ENCODE measurements around the gene KLHL8. TPM values are rescaled to one million over a fixed set of nuclear protein-coding genes. Genes with fewer than 3 reads are reported as not detected.

Gene KLHL8
- total and polyA plus RNA-seq, 8 donors = 2.1 to 107 (median 12.3) TPM

GRCh38 chr4:87262886-87263285 is 42.5 kb upstream of the KLHL8 start:
- Histone ChIP-seq H3K36me3 (no peaks in the 10 kb centered on the region), H3K4me3 (no peak overlapping the region), H3K27me3 (no peaks in the 10 kb centered on the region), H3K27ac (no peak overlapping the region), H3K9me3 (no peaks in the 10 kb centered on the region), H3K4me1 (no peaks in the 10 kb centered on the region)
- 76 to 100% (median 92%) methylated on average over 1 of the region's 1 CpG for WGBS, 5 donors
- no peak for DNase-seq
- intact Hi-C loops (cut with DNase I; ENCODE audit: low total_unique reads) = no loop called here
- TF ChIP-seq CTCF (IDR thresholded peaks at IDR 0.05) (no peak), POLR2AphosphoS5 (IDR thresholded peaks at IDR 0.05) (no peak), POLR2A (IDR thresholded peaks at IDR 0.05) (no peak), EP300 (IDR thresholded peaks at IDR 0.05) (no peak)

- H3K9me3 ChIP-seq = peaks cover 0 to 8% (median 0%) of the 10 kb centered on the region in 4 donors
- WGBS, 5 donors = 92 to 98% (median 95%) methylated on average over 2 of the region's 2 CpGs
- intact Hi-C loops (cut with DNase I; ENCODE audit: low total_unique reads) = no loop called here
- H3K4me3 ChIP-seq = no peak overlapping the region
- no peaks in the 10 kb centered on the region for H3K36me3 ChIP-seq
- no peaks in the 10 kb centered on the region for H3K27me3 ChIP-seq
- no peak for TF ChIP-seq POLR2A (IDR thresholded peaks at IDR 0.05)
- no peak for TF ChIP-seq POLR2AphosphoS5 (IDR thresholded peaks at IDR 0.05)
- TF ChIP-seq CTCF (IDR thresholded peaks at IDR 0.05) = no peak
- no peak for DNase-seq
- H3K4me1 ChIP-seq = no peaks in the 10 kb centered on the region
- H3K27ac ChIP-seq = no peak overlapping the region
These were observed 40.1 kb upstream of the KLHL8 start for GRCh38 chr4:87260477-87260876.

- 89 to 96% (median 93%) methylated on average over 2 of the region's 2 CpGs for WGBS, 5 donors
- H3K36me3 ChIP-seq = no peaks in the 10 kb centered on the region
- TF ChIP-seq EP300 (IDR thresholded peaks at IDR 0.05) (no peak), POLR2AphosphoS5 (IDR thresholded peaks at IDR 0.05) (no peak)
- intact Hi-C loops (cut with DNase I; ENCODE audit: low total_unique reads) = no loop called here
- no peaks in the 10 kb centered on the region for H3K27me3 ChIP-seq
- H3K27ac ChIP-seq = no peak overlapping the region
- DNase-seq = no peak
- no peaks in the 10 kb centered on the region for H3K4me1 ChIP-seq
- H3K9me3 ChIP-seq = peaks cover 0 to 8% (median 0%) of the 10 kb centered on the region in 4 donors
- no peak overlapping the region for H3K4me3 ChIP-seq
These were observed 38.3 kb upstream of the KLHL8 start for GRCh38 chr4:87258677-87259076.

GRCh38 chr4:87257523-87257922 is 37.1 kb upstream of the KLHL8 start:
- 38 to 89% (median 54%) methylated on average over 3 of the region's 3 CpGs for WGBS, 5 donors

More at GRCh38 chr4:87257523-87257922, 37.1 kb upstream of the KLHL8 start:
- no peak for DNase-seq
- Histone ChIP-seq H3K9me3 (peaks cover 0 to 8% (median 0%) of the 10 kb centered on the region in 4 donors), H3K27me3 (no peaks in the 10 kb centered on the region), H3K36me3 (no peaks in the 10 kb centered on the region), H3K4me3 (no peak overlapping the region), H3K27ac (no peak overlapping the region), H3K4me1 (no peaks in the 10 kb centered on the region)
- intact Hi-C loops (cut with DNase I; ENCODE audit: low total_unique reads) = no loop called here
- TF ChIP-seq POLR2A (IDR thresholded peaks at IDR 0.05) (no peak), POLR2AphosphoS5 (IDR thresholded peaks at IDR 0.05) (no peak), CTCF (IDR thresholded peaks at IDR 0.05) (no peak), EP300 (IDR thresholded peaks at IDR 0.05) (no peak)

All from stomach (tissue), 9 donors.